CD8-positive, alpha-beta memory T cell (primary cell): Measurements from ENCODE around the gene TSPAN14. TPM values are rescaled to one million over a fixed set of nuclear protein-coding genes. Genes with fewer than 3 reads are reported as not detected.
"Not testable (repeated sequence)": the region's sequence is repeated elsewhere in the genome, so short reads cannot be mapped to it uniquely, and the experiment has no call there.

Experiments used
- CTCF ChIA-PET: fragments of 350-600 bp; sonication (Branson Sonifier 250); formaldehyde crosslinking; loops from one replicate; lab custom pipeline; 2021; ENCODE audit warnings: antibody characterized with exemption; lab: Charles Lee
- POLR2A ChIA-PET: fragments of 350-600 bp; sonication (Branson Sonifier 250); formaldehyde crosslinking; loops from one replicate; lab custom pipeline; 2021; ENCODE audit warnings: antibody characterized with exemption; lab: Charles Lee
- DNase-seq, 5 donors: peaks; one replicate each; pipeline versions ENCODE4 v3.0.0 to v3.0.0-alpha.2; 2020 to 2022; ENCODE audit warnings: mixed read lengths in 1 of 5
- H3K27ac ChIP-seq: one replicate; pipeline ENCODE4 v1.7.0; 2013; ENCODE audit warnings: low read depth, mild to moderate bottlenecking, low read length, moderate library complexity
- H3K27me3 ChIP-seq: 2 replicates; pipeline ENCODE4 v1.7.0; 2013; ENCODE audit warnings: low read length, mild to moderate bottlenecking; ENCODE audit not compliant: insufficient read depth, poor library complexity, severe bottlenecking
- H3K36me3 ChIP-seq: 2 replicates; pipeline ENCODE4 v1.7.0; 2013; ENCODE audit warnings: mild to moderate bottlenecking, low read length, moderate library complexity; ENCODE audit not compliant: insufficient read depth
- H3K4me1 ChIP-seq: 2 replicates; pipeline ENCODE4 v1.7.0; 2013; ENCODE audit warnings: mild to moderate bottlenecking, low read length, moderate library complexity; ENCODE audit not compliant: insufficient read depth
- H3K4me3 ChIP-seq: 2 replicates; pipeline ENCODE4 v1.7.0; 2013; ENCODE audit warnings: mild to moderate bottlenecking, low read length
- H3K9me3 ChIP-seq: 2 replicates; pipeline ENCODE4 v1.7.0; 2013; ENCODE audit warnings: mild to moderate bottlenecking, low read length
- H3K27ac Mint-ChIP-seq, 8 donors: one replicate each; pipeline ENCODE4 v1.8.0; 2020 to 2021; ENCODE audit warnings: mixed read lengths in 8 of 8, mild to moderate bottlenecking in 6 of 8, inconsistent platforms in 3 of 8, moderate library complexity in 3 of 8
- H3K27me3 Mint-ChIP-seq, 2 donors: one replicate each; pipeline ENCODE4 v1.8.0; 2020 to 2021; ENCODE audit warnings: mixed read lengths in 2 of 2, mild to moderate bottlenecking in 1 of 2, moderate library complexity in 1 of 2
- H3K36me3 Mint-ChIP-seq, 3 donors: one replicate each; pipeline ENCODE4 v1.8.0; 2020 to 2021; ENCODE audit warnings: mixed read lengths in 3 of 3, inconsistent platforms in 1 of 3, mild to moderate bottlenecking in 1 of 3
- H3K4me1 Mint-ChIP-seq, 3 donors: one replicate each; pipeline ENCODE4 v1.8.0; 2020 to 2021; ENCODE audit warnings: mixed read lengths in 3 of 3, inconsistent platforms in 1 of 3, mild to moderate bottlenecking in 1 of 3
- H3K4me3 Mint-ChIP-seq, 7 donors: one replicate each; pipeline ENCODE4 v1.8.0; 2020 to 2021; ENCODE audit warnings: mixed read lengths in 7 of 7, mild to moderate bottlenecking in 6 of 7, moderate library complexity in 4 of 7, inconsistent platforms in 2 of 7
- H3K9me3 Mint-ChIP-seq, 5 donors: one replicate each; pipeline ENCODE4 v1.8.0; 2020 to 2022; ENCODE audit warnings: mixed read lengths in 5 of 5, mild to moderate bottlenecking in 3 of 5, moderate library complexity in 2 of 5, inconsistent platforms in 1 of 5
- polyA plus RNA-seq: library from polyadenylated mRNA; unstranded; fragments of 300-500 nt; fragmentation: Illumina TruSeq; gene quantifications from one replicate; pipeline ENCODE4 v1.2.3, GENCODE V29; 2021
- total RNA-seq, 2 experiments: library from RNA; stranded (reverse); gene quantifications; one replicate each; pipeline ENCODE4 v1.2.3, GENCODE V29; 2021

Gene TSPAN14
- total and polyA plus RNA-seq, 3 experiments from 2014 or later = 46.1 to 220 (median 46.8) TPM

DNA sequence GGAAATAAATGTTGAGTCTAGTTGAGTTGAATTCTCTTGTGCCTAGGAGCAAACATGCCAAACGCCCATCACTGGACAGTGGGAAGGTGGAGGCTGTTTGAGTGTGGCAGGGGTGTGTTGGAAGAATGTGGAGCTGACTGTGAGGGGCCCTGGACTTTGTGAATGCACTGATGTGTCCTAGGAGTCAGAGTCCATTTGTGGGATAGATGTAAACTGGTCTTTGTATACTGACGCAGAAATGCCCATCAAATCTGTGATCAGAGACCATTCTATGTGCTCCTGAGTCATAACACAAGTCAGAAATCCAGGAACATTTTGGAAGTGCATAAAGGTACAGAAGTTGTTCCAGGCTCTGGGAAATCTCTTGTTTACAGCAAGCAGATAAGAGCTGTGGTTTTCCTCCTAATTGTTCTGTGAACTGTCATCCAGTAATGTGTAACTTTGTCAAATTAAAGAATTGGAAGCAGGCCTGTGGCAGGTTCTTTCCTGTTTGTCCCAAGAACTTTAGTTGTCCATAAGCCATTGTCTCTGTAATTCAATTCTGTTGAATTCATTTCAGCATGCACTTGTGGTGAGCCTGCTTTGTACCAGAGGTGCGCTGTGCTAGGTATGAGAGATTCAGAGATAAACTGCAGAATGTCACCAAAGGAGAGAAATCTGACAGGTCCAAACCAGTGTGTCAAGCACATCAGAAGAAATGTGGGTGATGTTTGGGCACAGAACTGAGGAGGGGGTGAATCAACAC, 38.2 kb upstream of the TSPAN14 start:
- POLR2A ChIA-PET = no interaction called here

DNA sequence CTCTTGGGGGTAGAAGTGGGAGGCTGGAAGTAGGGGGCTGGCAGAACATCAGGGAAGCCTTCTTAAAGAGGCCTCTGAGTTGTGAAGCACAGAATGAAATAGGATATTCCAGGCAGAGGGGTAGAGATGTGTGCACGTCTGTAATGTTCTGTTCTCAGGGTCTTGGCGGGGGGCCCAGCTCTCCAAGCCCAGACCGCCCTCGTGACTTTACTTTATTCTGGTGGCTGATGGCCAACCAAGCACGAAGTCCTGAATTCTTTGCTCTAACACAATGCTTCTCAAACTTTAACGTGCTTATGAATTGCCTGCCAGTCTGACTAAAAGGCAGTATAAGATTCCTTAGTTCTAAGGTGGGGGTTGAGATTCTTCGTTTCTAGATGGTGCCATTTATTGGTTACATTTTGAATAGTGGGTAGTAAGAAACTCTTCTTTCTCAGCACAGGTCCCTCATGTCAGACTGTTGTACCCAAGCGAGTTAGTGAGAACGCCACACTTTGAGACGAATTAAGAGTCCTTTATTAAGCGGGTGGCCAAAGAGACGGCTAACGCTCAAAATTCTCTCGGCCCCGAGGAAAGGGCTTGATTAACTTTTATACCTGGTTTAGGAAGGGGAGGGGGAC, 37.5 kb upstream of the TSPAN14 start:
- Histone ChIP-seq H3K4me3 (no peak overlapping the region), H3K36me3 (no peaks in the 10 kb centered on the region), H3K4me1 (no peaks in the 10 kb centered on the region), H3K27ac (no peak overlapping the region), H3K27me3 (no peaks in the 10 kb centered on the region), H3K9me3 (no peaks in the 10 kb centered on the region)
- H3K4me1 Mint-ChIP-seq = no peaks in the 10 kb centered on the region
- POLR2A ChIA-PET = no interaction called here
- no peaks in the 10 kb centered on the region for H3K36me3 Mint-ChIP-seq
- no peaks in the 10 kb centered on the region for H3K9me3 Mint-ChIP-seq
- no peak overlapping the region for H3K27ac Mint-ChIP-seq
- peaks cover 0 to 2% of the 10 kb centered on the region in 2 donors for H3K27me3 Mint-ChIP-seq
- CTCF ChIA-PET = no interaction called here
- DNase-seq = no peak
- no peak overlapping the region for H3K4me3 Mint-ChIP-seq

More for the DNA sequence above, 38.2 kb upstream of the TSPAN14 start:
- DNase-seq = no peak
- H3K36me3 Mint-ChIP-seq = no peaks in the 10 kb centered on the region
- peaks cover 0 to 1% (median 0%) of the 10 kb centered on the region in 3 donors for H3K4me1 Mint-ChIP-seq
- CTCF ChIA-PET = no interaction called here
- Histone ChIP-seq H3K27ac (no peak overlapping the region), H3K36me3 (no peaks in the 10 kb centered on the region), H3K4me3 (no peak overlapping the region), H3K9me3 (no peaks in the 10 kb centered on the region), H3K27me3 (no peaks in the 10 kb centered on the region), H3K4me1 (no peaks in the 10 kb centered on the region)
- no peaks in the 10 kb centered on the region for H3K9me3 Mint-ChIP-seq
- H3K27me3 Mint-ChIP-seq = peaks cover 0 to 2% of the 10 kb centered on the region in 2 donors
- H3K27ac Mint-ChIP-seq = no peak overlapping the region
- H3K4me3 Mint-ChIP-seq = no peak overlapping the region

DNA sequence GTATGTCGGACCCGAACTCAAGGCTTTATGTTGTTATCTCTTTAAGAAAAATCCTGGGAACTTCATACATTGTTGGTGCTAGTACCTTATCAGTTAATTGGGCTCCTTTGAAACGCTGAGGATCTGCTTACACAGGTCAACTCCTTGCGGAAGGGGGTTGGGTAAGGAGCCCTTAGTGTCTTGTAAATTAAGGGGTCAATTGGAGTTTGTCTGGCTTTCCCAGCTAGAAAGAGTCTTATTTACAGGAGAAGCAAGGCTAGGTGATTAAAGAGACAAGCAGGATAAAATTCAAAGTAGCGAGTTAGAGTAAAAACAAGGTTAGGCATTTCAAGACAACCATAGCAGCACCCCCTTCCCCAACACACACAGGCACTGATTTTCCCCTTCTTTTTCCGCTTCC, 36.9 kb upstream of the TSPAN14 start:
- CTCF ChIA-PET, H3K9me3 Mint-ChIP-seq, H3K4me1 ChIP-seq, H3K4me3 ChIP-seq, POLR2A ChIA-PET, H3K9me3 ChIP-seq, H3K27me3 ChIP-seq, H3K27me3 Mint-ChIP-seq, H3K4me1 Mint-ChIP-seq, DNase-seq, H3K4me3 Mint-ChIP-seq, H3K36me3 Mint-ChIP-seq, H3K27ac Mint-ChIP-seq, H3K27ac ChIP-seq, H3K36me3 ChIP-seq: not testable (repeated sequence)

DNA sequence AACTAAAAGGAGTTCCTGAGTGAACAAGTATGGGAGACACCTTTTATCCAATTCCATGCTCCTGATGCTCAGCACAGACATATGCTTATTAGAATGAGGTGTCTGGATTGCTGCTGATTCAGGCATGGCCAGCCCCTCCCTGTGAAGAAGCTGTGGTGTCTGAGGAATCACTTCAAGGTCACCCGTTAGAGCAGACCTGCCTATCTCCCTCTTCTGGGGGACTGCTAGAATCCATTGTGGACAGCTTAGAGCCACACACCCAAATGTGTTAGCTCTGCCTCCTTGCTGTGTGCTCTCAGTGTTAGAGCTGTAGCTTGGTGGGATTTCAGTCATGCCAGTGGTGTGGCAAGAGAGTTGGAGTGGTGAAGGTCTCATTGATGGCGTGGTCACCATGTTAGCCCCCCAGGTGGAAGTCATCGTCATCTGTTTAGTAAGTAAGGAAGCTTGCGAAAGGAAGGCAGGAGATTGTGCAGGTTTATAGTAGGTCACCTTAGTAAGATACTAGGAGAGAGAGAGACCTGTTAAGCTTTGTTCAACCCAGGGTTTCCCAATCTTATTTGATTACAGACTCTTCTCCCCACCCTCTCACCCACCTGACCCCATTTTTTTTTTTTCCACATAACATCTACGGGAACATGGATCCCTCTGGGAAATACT, 32.9 kb upstream of the TSPAN14 start:
- no peak overlapping the region for H3K4me3 ChIP-seq
- no peaks in the 10 kb centered on the region for H3K4me1 Mint-ChIP-seq
- POLR2A ChIA-PET = no interaction called here
- H3K4me1 ChIP-seq = no peaks in the 10 kb centered on the region
- H3K9me3 Mint-ChIP-seq = no peaks in the 10 kb centered on the region
- CTCF ChIA-PET = interaction anchor here (1.3 to 2.7 kb wide), 3 partner anchors 13 to 84 kb away, joined by 3 to 9 read pairs (median 5); partner anchors contain the start of gene PRXL2A
- no peak overlapping the region for H3K27ac Mint-ChIP-seq
- H3K27me3 Mint-ChIP-seq = peaks cover 0 to 3% of the 10 kb centered on the region in 2 donors
- no peak overlapping the region for H3K4me3 Mint-ChIP-seq
- H3K27me3 ChIP-seq = no peaks in the 10 kb centered on the region
- H3K27ac ChIP-seq = no peak overlapping the region
- H3K36me3 ChIP-seq = no peaks in the 10 kb centered on the region
- no peaks in the 10 kb centered on the region for H3K9me3 ChIP-seq
- H3K36me3 Mint-ChIP-seq = peaks cover 0 to 11% (median 0%) of the 10 kb centered on the region in 3 donors
- DNase-seq = no peak

DNA sequence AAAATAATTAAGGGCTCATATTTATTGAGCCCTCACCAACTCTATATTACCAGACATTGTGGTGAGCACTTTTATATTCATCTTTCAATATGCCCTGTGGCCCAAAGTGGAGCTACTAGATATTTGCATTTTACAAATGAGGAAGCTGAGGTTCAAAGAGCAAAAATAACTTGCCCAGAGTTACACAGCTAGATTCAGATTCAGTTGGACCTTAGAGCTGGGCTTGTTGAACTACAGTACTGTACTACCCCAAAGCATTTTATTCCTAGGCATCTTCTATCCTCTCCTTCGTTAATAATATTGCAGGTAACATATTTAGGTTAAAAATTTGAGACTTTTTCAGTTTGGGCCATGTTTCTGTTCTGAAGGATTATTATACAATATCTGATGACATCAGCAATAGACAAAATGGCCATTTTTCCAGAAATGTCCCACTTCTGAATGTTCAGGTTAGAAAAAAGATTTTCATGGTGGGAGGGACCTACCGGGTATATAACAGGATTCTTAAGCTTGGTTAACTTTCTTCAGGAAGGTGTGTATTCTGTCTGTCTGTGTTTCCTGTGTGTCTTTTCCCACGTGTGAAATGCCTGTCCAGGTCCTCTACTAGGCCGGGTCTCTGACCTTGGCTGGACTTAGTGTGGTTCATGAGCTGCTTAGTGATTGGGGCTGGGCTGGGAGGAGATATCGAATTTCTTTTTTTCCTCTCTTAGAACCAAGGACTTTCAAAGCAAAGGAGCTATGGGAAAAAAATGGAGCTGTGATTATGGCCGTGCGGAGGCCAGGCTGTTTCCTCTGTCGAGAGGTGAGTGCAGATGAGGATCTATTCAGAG, 32.2 kb upstream of the TSPAN14 start:
- Histone ChIP-seq H3K27me3 (no peaks in the 10 kb centered on the region), H3K4me1 (no peaks in the 10 kb centered on the region), H3K4me3 (no peak overlapping the region), H3K36me3 (no peaks in the 10 kb centered on the region), H3K27ac (no peak overlapping the region), H3K9me3 (no peaks in the 10 kb centered on the region)
- Mint-ChIP-seq H3K9me3 (no peaks in the 10 kb centered on the region), H3K27me3 (peaks cover 0 to 3% of the 10 kb centered on the region in 2 donors), H3K36me3 (peaks cover 0 to 13% (median 0%) of the 10 kb centered on the region in 3 donors), H3K4me1 (no peaks in the 10 kb centered on the region), H3K4me3 (no peak overlapping the region), H3K27ac (peak overlapping the region in 1 of 8 donors; percentile 66)
- ChIA-PET POLR2A (no interaction called here), CTCF (interaction anchor here (0.6 to 2.7 kb wide), 4 partner anchors 8 to 84 kb away, joined by 3 to 9 read pairs (median 4); partner anchors contain the start of gene PRXL2A)
- DNase-seq = no peak

DNA sequence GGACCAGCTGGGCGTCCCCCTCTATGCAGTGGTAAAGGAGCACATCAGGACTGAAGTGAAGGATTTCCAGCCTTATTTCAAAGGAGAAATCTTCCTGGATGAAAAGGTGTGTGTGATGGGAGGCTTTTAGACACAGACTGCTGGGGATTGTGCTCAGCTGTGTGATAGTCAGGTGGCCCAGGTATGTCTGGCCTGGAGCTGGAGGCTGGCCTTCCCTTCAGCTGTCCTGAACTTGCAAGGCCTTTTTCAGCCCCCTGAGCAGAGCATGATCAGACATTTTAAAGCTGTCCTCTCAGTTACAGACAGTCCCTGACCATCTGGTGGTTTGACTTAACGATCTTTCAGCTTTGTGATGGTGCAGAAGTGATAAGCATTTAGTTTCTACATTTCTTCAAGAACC, 28.2 kb upstream of the TSPAN14 start:
- Mint-ChIP-seq H3K4me1 (no peaks in the 10 kb centered on the region), H3K27me3 (peaks cover 0 to 2% of the 10 kb centered on the region in 2 donors), H3K4me3 (no peak overlapping the region), H3K9me3 (no peaks in the 10 kb centered on the region), H3K27ac (no peak overlapping the region), H3K36me3 (peaks cover 4 to 23% (median 5%) of the 10 kb centered on the region in 3 donors)
- Histone ChIP-seq H3K27ac (no peak overlapping the region), H3K27me3 (no peaks in the 10 kb centered on the region), H3K4me1 (no peaks in the 10 kb centered on the region), H3K9me3 (no peaks in the 10 kb centered on the region), H3K36me3 (no peaks in the 10 kb centered on the region), H3K4me3 (no peak overlapping the region)
- ChIA-PET CTCF (interaction anchor here (0.8 to 1.5 kb wide), 2 partner anchors 19 to 80 kb away, joined by 3 to 9 read pairs; no protein-coding TSS in a partner anchor), POLR2A (no interaction called here)
- no peak for DNase-seq

DNA sequence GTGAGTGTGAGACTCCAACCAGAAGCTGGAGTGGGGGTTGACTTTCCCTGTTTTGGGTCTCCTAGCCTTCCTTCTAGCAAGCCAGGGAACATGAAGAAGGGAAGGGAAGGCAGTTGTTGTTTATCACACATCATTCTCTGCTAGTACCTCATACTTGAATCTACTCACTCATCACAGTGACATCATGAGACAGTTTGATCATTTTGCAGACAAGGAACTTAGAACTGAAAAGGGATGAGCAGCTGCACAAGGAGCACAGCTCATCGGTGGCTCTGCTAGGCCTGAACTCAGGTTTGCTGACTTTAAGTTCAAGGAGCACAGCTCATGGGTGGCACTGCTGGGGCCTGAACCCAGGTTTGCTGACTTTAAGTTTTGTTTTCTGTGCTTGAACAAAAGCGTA, 26.6 kb upstream of the TSPAN14 start:
- H3K27ac Mint-ChIP-seq = peak overlapping the region in 1 of 8 donors; percentile 31
- H3K36me3 Mint-ChIP-seq = peaks cover 5 to 24% (median 7%) of the 10 kb centered on the region in 3 donors
- H3K9me3 ChIP-seq = no peaks in the 10 kb centered on the region
- H3K27ac ChIP-seq = no peak overlapping the region
- H3K9me3 Mint-ChIP-seq = no peaks in the 10 kb centered on the region
- no peak overlapping the region for H3K4me3 Mint-ChIP-seq
- H3K4me1 Mint-ChIP-seq = no peaks in the 10 kb centered on the region
- H3K27me3 ChIP-seq = no peaks in the 10 kb centered on the region
- H3K27me3 Mint-ChIP-seq = no peaks in the 10 kb centered on the region
- H3K4me1 ChIP-seq = no peaks in the 10 kb centered on the region
- H3K36me3 ChIP-seq = no peaks in the 10 kb centered on the region
- ChIA-PET POLR2A (no interaction called here), CTCF (interaction anchor here (1.5 kb wide), 1 partner anchor 17 kb away, joined by 9 read pairs; no protein-coding TSS in a partner anchor)
- H3K4me3 ChIP-seq = no peak overlapping the region
- DNase-seq = no peak
